Superior temporal gyrus (tissue), 1 donor: Measurements from ENCODE around the gene HIF3A.

ENCODE experiments used
- DNase-seq: peaks from one replicate; pipeline ENCODE4 v3.0.0-alpha.2; 2016; ENCODE audit errors: extremely low spot score

HIF3A gene

DNA sequence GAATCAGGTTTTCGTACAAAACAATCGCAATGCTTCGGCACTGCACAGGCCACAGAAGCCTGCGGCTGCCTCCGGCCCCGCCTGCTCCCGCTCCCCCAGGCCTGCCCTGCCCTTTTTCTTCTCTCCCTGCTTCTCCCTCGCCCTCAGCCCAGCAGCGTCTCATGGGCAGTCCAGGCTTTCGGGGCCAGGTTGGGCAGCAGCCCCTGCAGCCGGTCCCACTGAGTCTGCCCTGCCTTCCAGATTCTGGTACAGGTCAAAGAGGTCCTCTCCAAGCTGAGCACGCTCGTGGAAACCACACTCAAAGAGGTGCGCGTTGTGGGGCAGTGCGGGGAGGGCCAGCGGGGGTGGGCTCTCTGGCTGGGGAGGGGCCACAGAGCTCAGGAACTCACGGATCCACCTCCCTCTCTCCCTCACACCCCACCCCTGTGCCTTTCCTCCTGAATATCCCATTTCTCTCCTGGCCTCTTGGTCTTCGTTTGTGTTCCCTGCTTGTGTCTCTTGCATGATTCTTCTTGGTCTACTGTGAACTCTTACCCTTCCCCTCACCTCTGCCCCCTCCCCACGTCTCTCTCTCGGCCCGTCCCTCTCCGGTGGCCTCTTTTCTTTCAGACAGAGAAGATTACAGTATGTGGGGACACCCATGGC lies 86.5 kb downstream of the HIF3A start:
- DNase-seq, result no peak

DNA sequence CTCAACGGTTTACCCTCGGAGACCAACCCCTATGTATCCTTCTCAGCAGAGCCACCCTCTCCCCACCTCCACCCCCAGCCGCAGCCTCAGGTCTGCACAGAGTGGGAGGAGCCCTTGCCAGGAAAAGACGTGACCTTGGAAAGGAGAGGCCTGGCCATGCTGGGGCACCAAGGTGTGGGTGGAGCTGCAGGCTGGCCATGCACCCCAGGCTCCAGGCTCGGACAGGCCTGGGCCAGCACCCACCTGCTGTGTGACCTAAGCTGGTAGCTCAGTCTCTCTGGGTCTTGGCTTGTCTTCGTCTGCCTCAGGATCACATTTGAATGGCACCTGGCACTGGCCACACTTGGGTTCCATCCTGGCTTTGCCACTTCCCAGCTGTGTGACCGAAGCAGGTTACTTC lies 87.0 kb downstream of the HIF3A start:
- DNase-seq, result no peak

DNA sequence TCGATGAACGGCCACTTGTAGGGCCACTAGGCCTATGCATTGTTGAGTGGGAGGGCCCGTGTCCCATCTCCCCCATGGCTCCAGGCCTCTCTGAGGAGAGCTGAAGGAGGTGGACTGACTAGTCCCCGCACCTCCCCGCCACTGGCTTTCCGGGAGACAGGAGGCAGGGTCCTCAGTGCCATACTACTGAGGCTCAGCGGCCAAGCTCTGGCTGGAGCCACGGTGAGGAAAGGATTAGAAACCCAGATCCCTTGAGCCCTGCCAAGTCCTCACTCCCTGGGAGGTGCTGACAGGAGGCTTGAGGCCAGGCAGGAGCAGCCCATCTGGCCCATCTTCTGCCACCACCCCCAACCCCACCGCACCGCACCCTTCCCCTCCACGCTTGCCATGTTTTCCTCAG lies 87.6 kb downstream of the HIF3A start:
- no peak for DNase-seq

DNA sequence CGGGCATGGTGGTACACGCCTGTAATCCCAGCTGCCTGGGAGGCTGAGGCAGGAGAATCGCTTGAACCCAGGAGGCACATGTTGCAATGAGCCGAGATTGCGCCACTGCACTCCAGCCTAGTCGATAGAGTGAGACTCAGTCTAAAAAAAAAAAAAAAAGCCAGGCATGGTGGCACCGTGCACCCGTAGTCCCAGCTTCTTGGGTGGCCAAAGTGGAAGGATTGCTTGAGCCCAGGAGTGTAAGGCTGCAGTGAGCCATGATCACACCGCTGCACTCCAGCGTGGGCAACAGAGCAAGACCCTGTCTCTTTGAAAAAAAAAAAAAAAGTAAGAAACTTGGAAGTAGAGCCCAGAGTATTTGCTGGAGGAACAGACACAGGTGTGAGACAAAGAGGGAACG lies 88.8 kb downstream of the HIF3A start:
- no peak for DNase-seq

DNA sequence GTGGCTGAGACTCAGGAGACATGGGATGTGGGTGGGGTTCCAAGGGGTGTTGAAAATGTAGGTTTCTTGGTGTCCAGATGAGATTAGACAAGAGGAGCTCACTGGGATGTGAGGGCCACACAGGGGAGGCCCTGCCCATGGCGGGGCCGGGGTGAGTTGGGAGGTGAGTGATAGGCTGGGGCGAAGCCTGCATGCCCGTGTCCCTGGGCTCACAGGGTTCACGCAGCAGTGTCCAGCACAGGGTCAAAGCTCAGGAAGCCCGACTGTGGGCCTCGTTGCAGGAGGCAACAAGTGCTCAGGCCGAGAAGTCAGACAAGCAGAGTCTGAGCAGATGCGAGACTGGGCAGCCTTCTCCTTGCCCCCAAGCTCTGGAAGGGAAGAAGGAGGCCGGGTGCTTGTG lies 89.3 kb downstream of the HIF3A start:
- DNase-seq, result no peak

DNA sequence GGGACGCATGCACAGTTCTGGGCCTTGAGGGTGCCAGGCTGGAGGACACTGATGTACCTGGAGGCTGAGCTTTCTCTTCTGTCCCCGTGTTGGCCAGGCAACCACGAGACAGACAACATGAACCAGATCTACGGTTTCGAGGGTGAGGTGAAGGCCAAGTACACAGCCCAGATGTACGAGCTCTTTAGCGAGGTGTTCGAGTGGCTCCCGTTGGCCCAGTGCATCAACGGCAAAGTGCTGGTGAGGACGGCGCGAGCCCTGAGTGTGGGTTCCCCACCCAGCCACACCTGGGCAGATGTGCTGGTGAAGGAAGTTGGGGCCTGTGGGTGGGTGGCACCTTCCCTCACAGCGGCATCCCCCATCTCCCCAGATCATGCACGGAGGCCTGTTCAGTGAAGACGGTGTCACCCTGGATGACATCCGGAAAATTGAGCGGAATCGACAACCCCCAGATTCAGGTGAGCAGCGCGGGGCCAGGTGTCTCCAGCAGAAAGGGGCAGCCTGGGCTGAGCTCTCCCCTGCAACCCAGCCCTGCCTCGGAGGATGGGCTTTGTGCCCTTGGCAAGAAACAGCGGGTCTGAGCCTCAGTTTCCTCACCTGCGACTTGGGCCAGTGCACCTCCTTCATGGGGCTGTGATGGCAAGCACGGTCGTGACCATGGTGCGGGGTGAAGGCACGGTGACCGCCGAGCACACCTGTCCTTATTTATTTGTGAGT lies 90.3 kb downstream of the HIF3A start:
- no peak for DNase-seq

DNA sequence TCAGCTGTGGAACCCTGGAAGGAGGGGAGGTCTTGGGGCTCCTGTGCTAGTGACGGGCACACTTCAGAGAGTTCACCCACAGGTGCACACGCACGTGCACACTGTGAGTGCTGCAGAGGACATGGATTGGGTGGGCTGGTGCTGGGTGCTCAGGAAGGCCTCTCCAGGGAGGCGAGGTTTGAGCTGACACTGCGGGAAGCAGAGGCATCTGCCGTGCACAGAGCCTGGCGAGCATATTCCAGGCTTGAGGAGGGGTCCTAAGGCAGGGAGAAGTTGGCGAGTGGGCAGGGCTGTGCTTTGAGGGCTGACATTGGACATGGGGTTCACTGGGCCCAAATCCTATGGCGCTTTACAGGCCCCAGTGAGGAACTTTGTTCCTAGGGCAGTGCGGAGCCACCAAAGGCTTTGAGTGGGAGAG lies 90.9 kb downstream of the HIF3A start:
- DNase-seq, result no peak

DNA sequence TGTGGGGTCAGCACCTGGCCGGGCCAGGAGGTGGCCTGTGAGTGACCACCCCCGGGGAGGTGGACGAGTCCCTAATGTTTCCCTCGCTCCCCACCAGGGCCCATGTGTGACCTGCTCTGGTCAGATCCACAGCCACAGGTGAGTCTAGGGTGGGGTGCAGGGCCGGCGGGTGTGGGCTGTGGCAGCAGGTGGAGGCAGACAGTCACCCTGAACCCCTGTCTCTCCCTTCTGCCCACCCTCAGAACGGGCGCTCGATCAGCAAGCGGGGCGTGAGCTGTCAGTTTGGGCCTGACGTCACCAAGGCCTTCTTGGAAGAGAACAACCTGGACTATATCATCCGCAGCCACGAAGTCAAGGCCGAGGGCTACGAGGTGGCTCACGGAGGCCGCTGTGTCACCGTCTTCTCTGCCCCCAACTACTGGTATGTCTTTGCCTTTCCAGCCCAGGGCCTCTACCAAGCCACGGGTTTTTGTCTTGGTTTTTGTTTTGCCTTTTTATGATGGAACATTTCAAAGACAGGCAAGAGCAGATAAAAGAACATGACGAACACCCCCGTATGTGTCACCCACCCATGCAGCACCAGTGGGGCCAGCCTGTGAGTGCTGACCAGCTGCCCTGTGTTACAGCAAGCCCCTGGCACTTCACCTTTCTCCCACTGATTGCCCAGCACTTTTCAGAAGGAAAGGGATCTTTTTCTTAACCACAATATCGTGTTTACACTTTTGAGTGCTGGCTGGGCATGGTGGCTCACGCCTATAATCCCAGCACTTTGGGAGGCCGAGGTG lies 91.7 kb downstream of the HIF3A start:
- DNase-seq, result no peak

DNA sequence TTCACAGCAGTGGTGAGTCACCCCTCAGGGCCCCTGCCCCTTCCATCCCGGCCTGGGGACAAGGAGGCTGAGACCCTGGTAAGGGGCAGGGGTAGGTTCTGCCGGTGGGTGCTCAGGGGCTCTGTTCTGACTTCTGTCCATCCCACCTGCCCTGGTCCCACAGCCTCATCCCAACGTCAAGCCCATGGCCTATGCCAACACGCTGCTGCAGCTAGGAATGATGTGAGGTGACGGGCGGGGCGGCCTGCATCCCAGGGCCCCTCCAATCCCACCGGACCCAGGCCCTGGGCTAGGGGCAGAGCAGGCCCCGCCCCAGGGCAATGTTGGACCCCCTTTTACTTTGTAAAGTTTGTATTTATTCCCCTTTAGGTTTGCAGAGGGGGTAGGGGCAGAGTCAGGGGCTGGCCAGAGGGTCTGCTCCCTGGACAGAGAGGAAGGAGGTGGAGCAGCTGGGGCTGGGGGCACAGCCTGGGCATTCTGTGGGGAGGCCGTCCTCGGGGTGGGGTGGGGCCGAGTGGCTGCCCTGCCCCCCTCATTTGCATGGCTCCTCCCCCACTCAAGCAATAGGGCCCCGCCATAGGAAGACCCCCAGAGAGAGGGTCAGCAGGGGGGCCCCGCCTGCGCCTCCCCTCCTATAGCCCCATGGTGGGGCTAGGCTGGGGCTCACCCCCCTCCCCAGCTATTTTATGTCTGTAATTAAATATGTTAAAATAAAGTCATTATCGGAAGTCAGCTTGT lies 93.4 kb downstream of the HIF3A start:
- DNase-seq, result no peak

DNA sequence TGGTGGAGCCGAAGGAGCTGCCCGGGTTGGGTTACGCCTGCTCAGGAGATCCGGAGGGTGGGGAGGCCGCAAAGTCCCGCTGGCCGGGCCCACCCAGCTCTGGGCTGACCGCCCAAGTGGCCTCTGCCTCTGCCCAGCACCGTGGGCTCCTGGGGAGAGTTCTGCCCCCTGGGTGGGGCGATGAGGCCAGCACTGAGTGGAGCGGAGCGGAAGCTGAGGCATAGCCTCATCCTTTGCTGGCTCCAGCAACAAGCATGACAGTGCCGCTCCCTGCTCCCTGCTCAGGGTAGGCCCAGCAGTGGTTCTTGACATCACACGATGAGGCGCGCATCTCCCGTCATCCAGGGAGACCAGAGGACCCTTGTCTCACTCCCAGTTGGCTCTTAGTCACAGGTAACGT lies 94.0 kb downstream of the HIF3A start:
- no peak for DNase-seq

DNA sequence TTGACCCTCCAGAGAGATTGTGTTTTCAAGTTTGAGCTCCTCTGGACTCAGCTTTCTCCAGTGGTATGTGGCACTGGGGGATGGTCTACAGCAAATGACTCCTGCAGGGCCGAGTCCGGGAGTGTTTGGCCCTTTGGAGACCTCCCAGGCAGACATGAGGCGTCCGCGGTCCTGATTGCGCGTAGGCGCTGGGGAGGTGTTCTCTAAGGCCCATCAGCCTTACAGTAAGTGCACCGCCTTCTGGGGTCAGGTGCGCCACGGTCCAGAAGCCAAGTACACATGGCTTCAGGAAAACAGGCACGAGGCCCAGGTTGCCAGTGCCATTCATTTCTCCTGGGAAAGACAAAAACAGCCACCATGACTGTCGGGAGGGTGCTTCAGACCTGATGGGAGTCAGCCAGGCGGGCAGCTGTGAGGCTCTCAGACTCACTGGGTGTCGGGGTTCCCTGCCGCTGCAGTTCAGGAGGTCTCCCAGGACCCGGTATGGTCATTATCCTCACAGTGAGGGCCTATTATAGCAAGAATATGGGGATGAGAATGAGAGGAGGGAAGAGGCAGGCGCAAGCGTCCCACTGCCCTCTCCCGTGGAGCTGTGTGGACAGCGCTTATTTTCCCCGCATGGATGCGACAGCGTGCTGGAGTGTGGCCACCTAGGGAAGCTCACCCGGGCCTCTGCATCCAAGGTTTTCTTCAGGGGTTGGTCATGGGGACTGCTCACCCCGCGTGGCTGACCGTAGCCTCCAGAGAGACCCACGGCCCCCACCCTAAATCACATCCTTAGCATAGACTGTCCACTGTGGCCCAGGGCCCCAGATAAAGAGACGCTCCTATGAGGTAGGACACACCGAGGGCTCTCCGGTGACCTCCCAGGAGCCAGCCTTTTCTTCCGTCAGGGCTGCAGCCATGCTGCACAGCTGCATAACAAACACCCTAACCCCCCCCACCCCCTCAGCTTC lies 94.7 kb downstream of the HIF3A start:
- no peak for DNase-seq

DNA sequence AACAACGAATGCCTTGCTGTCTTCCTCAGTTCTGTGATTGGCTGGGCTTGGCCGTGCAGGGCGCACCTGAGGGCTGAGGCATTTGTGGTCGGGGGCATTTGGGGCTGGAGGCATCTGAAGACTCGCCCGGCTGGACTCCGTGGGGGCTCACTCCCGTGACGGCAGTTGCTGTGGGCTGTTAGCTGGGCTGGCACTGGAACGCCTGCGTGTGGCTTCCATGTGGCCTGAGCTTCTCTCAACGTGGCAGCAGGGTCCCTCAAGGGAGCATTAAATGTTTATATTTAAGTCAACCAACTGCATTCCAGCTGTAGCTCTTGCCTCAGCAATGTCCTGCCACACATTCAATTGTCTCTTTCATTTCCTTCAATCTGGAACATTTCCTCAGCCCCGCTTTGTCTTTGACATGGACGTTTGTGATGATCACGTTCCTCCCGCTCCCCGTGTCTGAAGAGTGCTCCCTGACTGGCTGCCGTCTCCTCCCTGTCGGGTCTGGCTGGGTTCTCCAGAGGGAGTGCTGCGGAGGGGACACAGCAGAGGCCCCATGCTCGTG lies 95.5 kb downstream of the HIF3A start:
- no peak for DNase-seq

DNA sequence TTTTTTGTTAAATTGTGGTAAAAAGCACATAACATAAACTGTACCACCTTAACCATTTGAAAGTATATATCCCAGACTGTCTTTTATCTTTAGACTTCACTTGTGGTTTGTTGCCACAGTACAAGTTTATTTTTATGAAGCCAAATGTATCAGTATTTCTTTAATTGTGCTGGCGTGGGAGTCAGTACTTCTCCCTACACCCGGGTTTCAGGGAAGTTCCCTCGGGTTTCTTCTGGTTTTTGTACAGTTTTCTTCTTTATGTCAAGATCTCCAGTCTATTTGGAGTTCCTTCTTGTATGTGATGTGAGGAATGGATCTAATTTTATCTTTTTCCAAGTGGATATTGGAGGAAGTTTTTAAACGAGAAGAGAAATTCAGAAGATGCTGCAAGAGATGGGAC lies 96.0 kb downstream of the HIF3A start:
- DNase-seq, result no peak
